ENCODE results near the gene R3HDM4. TPM values are rescaled to one million over a fixed set of nuclear protein-coding genes. Genes with fewer than 3 reads are reported as not detected.

The R3HDM4 gene
- total and polyA plus RNA-seq, 10 of the 15 experiments (the other 5 are each of a cell fraction or from before 2014, with no cell fraction given): 1.3 to 65.8 (median 27.7) TPM

DNA sequence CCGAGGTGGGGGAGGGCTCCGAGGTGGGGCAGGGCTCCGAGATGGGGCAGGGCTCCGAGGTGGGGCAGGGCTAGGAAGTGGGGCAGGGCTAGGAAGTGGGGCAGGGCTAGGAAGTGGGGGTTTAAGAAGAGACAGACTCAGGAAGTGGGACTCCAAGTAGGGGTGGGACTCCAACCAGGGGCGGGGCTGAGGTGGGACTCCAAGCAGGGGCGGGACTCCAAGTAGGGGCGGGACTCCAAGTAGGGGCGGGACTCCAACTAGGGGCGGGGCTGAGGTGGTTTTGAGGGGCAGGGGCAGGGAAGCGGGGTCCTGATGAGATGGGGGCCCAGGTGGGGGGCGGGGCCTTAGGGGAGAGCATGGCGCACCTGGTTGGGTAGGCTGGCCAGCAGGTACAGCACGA, 39.9 kb downstream of the R3HDM4 start:
- CTCF ChIA-PET: no interaction called here
- H3K9ac ChIP-seq (ENCODE audit: control insufficient read depth, insufficient read depth, low read length): no peak overlapping the region
- H3K79me2 ChIP-seq (ENCODE audit: control insufficient read depth, insufficient read depth, low read length): no peaks in the 10 kb centered on the region
- intact Hi-C loops (cut with micrococcal nuclease; ENCODE audit: unreplicated experiment): no loop called here
- no peak overlapping the region for H3K27ac ChIP-seq (ENCODE audit: control insufficient read depth, insufficient read depth)
- in situ Hi-C loops (cut with MboI): no loop called here
- ATAC-seq: peak; percentile 93
- WGBS (ENCODE audit: insufficient coverage, insufficient replicate concordance, low lambda C conversion rate, missing lambda C conversion rate): 2% methylated on average over 6 of the region's 13 CpGs
- H3K27me3 ChIP-seq (replicated peaks in 1 of 2; ENCODE audit: control insufficient read depth in 2 of 2, insufficient read depth in 2 of 2, low read length in 1 of 2): no peaks in the 10 kb centered on the region
- RAD21 ChIA-PET (ENCODE audit: unreplicated experiment): no interaction called here
- DNase-seq (ENCODE audit: low read depth, low spot score): peak; percentile 32
- POLR2A ChIA-PET: no interaction called here
- no peak overlapping the region for H2AFZ ChIP-seq (ENCODE audit: control insufficient read depth, low read depth, low read length)
- FAIRE-seq: no peak
- H3K36me3 ChIP-seq (ENCODE audit: control insufficient read depth in 2 of 2, insufficient read depth in 2 of 2, low read length in 1 of 2): no peaks in the 10 kb centered on the region; a peak in 2 of 4 replicates
- no peaks in the 10 kb centered on the region for H3K4me1 ChIP-seq (ENCODE audit: control insufficient read depth, insufficient read depth, low read length)
- TF ChIP-seq RBBP5 (conservative IDR thresholded peaks at IDR 0.05): no peak
- TF ChIP-seq ZNF24 (IDR thresholded peaks at IDR 0.05): no peak
- no peak for TF ChIP-seq SMC3 (IDR thresholded peaks at IDR 0.05; ENCODE audit: borderline replicate concordance, low read length)
- no peak for TF ChIP-seq RAD51 (IDR thresholded peaks at IDR 0.05)
- no peak for TF ChIP-seq NRF1 (conservative IDR thresholded peaks at IDR 0.05; ENCODE audit: low read depth, low read length)
- TF ChIP-seq MAX (IDR thresholded peaks at IDR 0.05; ENCODE audit: low read depth, low read length): no peak
- no peak for TF ChIP-seq SRF (IDR thresholded peaks at IDR 0.05; ENCODE audit: low read depth in 2 of 2, low read length in 2 of 2)
- TF ChIP-seq HDGF (IDR thresholded peaks at IDR 0.05): no peak
- TF ChIP-seq, protein P1, sequence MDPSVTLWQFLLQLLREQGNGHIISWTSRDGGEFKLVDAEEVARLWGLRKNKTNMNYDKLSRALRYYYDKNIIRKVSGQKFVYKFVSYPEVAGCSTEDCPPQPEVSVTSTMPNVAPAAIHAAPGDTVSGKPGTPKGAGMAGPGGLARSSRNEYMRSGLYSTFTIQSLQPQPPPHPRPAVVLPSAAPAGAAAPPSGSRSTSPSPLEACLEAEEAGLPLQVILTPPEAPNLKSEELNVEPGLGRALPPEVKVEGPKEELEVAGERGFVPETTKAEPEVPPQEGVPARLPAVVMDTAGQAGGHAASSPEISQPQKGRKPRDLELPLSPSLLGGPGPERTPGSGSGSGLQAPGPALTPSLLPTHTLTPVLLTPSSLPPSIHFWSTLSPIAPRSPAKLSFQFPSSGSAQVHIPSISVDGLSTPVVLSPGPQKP (IDR thresholded peaks at IDR 0.05; ENCODE audit: low read depth, low read length): no peak
- TF ChIP-seq, protein P2, sequence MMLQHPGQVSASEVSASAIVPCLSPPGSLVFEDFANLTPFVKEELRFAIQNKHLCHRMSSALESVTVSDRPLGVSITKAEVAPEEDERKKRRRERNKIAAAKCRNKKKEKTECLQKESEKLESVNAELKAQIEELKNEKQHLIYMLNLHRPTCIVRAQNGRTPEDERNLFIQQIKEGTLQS (IDR thresholded peaks at IDR 0.05; ENCODE audit: borderline replicate concordance, extremely low read depth, low read depth, low read length): no peak
- TF ChIP-seq YY1 (IDR thresholded peaks at IDR 0.05; ENCODE audit: low read depth, low read length): no peak
- TF ChIP-seq, protein P3, sequence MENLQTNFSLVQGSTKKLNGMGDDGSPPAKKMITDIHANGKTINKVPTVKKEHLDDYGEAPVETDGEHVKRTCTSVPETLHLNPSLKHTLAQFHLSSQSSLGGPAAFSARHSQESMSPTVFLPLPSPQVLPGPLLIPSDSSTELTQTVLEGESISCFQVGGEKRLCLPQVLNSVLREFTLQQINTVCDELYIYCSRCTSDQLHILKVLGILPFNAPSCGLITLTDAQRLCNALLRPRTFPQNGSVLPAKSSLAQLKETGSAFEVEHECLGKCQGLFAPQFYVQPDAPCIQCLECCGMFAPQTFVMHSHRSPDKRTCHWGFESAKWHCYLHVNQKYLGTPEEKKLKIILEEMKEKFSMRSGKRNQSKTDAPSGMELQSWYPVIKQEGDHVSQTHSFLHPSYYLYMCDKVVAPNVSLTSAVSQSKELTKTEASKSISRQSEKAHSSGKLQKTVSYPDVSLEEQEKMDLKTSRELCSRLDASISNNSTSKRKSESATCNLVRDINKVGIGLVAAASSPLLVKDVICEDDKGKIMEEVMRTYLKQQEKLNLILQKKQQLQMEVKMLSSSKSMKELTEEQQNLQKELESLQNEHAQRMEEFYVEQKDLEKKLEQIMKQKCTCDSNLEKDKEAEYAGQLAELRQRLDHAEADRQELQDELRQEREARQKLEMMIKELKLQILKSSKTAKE (IDR thresholded peaks at IDR 0.05; ENCODE audit: low read depth, poor library complexity, severe bottlenecking): no peak
- TF ChIP-seq, protein P4, sequence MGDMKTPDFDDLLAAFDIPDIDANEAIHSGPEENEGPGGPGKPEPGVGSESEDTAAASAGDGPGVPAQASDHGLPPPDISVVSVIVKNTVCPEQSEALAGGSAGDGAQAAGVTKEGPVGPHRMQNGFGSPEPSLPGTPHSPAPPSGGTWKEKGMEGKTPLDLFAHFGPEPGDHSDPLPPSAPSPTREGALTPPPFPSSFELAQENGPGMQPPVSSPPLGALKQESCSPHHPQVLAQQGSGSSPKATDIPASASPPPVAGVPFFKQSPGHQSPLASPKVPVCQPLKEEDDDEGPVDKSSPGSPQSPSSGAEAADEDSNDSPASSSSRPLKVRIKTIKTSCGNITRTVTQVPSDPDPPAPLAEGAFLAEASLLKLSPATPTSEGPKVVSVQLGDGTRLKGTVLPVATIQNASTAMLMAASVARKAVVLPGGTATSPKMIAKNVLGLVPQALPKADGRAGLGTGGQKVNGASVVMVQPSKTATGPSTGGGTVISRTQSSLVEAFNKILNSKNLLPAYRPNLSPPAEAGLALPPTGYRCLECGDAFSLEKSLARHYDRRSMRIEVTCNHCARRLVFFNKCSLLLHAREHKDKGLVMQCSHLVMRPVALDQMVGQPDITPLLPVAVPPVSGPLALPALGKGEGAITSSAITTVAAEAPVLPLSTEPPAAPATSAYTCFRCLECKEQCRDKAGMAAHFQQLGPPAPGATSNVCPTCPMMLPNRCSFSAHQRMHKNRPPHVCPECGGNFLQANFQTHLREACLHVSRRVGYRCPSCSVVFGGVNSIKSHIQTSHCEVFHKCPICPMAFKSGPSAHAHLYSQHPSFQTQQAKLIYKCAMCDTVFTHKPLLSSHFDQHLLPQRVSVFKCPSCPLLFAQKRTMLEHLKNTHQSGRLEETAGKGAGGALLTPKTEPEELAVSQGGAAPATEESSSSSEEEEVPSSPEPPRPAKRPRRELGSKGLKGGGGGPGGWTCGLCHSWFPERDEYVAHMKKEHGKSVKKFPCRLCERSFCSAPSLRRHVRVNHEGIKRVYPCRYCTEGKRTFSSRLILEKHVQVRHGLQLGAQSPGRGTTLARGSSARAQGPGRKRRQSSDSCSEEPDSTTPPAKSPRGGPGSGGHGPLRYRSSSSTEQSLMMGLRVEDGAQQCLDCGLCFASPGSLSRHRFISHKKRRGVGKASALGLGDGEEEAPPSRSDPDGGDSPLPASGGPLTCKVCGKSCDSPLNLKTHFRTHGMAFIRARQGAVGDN (IDR thresholded peaks at IDR 0.05): no peak
- TF ChIP-seq SPI1 (IDR thresholded peaks at IDR 0.05; ENCODE audit: borderline replicate concordance, insufficient read depth, low read depth, low read length): no peak
- TF ChIP-seq RB1 (IDR thresholded peaks at IDR 0.05; ENCODE audit: borderline replicate concordance): no peak
- SMC1A ChIA-PET (ENCODE audit: uncharacterized antibody, unreplicated experiment): interaction anchor here (0.7 kb wide), 1 partner anchor 17 kb away, joined by 4 read pairs; no protein-coding TSS in a partner anchor
- H4K20me1 ChIP-seq (ENCODE audit: control insufficient read depth, insufficient read depth): no peaks in the 10 kb centered on the region
- no peak overlapping the region for H3K4me3 ChIP-seq
- H3K4me2 ChIP-seq (ENCODE audit: control insufficient read depth, insufficient read depth): no peak overlapping the region
- no peaks in the 10 kb centered on the region for H3K9me3 ChIP-seq (replicated peaks; ENCODE audit: control insufficient read depth, insufficient read depth, low read length)
- no TSS peak for BruUV-seq (replicated peaks)

All from GM12878 (cell line).